ENCODE data around the gene NEU1.
"Not testable (repeated sequence)": the region's sequence is repeated elsewhere in the genome, so short reads cannot be mapped to it uniquely, and the experiment has no call there.

NEU1 gene

DNA sequence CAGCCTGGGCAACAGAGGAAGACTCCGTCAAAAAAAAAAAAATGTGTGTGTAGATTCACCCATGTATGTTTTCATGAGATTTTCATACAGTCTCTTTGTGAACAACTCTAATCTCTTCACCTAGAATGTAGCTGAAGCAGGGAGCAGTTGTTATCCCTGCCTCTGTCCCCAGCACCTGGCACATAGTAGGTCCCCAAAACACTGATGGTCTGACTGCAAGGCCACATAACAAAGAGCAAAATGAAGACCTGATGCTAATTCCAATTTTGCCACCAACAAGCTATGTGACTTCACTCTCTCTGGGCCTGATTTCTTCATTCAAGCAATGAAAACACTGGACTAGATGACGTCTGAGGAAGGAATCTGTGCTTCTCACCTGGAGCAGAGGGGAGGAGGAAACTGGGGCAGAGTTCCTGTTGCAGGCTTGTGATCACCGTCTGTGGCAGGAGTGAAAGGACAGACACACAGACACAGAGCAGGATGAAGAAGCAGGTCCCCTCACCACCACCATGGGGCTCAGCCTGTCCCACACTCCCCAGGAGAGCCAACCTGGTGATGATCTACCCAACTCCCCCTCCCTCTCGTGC lies 11.6 kb upstream of the NEU1 start:
- no peak for DNase-seq (ENCODE audit: low read depth in 2 of 2)

DNA sequence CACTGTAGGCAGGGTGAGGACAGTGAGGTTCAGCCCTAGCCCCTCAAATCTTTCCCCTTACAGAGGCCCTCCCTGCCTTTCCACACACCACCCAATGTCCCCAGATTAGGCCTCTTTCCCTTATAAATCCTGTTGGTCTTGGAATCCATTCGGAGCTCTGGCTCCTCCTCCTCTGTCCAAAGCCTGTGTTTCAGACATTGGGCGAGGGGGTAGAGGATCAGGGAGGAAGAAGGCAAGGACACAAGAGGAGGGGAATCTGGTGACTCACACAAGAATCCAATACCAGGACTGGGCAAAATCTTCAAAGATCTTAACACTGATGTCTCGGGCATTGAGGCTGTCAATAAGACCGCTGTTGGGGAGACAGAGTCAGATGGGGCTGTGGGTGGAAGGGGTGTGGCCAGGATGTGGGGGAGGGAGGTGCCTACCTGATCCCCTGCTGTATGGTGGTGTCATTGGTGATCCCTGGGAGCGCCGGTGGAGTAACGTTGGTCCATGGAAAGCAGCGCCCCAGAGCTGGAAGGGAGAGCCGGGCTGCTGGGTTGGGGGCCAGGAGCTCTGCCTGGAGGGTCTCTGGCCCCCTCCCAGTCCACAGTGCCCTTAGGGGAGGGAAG lies 8.5 kb upstream of the NEU1 start:
- DNase-seq (ENCODE audit: low read depth in 2 of 2) = no peak

DNA sequence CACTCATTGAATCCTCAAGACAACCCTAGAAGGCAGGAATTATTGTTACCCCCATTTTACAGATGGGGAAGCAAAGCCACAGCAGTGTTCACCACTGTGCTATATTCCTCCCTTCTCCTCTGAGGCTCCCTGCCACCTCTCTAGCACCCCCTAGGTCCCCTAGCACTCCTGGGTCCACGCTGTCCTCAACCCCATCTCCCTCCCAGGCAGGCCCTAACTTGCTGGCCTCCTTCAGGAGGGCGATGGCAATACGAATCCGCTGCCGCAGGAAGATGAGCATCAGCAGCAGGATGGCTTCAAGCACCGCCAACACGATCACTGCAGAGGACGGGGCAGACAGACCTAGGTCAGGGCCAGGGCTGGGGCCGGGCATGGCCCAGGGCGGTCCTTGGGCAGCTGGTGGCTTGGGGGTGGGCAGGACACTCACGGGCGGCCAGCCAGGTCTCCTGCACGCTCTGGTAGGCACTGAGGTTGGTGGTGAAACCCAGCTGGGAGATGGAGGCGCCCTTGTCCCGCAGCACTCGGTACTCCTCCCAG lies 7.8 kb upstream of the NEU1 start:
- no peak for DNase-seq (ENCODE audit: low read depth in 2 of 2)

GRCh38 chr6:31869343-31869742 lies 6.7 kb upstream of the NEU1 start:
- DNase-seq (ENCODE audit: low read depth in 2 of 2) = no peak

GRCh38 chr6:31868658-31868971 lies 6.0 kb upstream of the NEU1 start:
- not testable (repeated sequence) for DNase-seq (ENCODE audit: low read depth in 2 of 2)

DNA sequence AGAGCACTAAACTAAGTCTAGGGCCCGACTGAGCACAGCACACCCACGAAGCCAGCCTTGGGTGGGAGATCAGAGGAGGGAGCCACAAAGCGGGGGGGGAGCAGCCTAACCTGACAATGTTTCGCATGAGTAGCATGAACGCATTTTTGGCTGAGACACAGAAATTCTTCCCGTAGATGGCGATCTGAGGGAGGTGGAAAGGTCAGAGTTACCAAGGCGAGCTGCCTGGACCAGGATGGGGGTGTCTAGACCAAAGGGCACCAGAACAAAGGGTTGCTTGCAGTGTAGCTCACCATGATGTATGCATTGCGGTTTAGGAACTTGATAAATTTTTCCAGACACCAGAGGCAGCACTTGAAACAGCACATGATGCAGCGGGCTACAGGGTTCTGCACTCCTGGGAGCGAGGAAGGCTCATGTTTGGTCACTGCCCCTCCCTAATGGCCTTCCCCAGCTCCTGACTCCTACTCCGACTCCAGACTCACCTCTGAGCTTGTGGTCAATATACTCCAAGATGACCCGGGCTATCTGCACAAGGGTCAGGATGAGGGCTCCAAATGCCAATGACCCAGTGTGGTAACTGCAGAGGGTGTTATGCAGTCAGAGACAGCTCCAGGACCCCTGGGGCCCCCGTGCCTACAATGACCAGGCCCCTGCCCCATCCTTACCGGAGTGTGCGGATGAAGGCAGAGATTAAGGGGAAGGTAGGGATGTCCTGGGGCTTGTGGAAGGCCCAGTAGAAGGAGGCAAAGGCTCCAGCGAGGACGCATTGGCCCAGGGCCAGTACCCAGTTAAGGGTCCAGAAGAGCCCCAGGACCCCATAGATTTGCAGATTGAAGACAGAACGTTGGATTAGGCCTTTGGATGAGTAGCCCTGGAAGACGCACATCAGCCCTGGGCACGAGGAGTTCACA lies 2.8 kb upstream of the NEU1 start:
- no peak for DNase-seq (ENCODE audit: low read depth in 2 of 2)

- no peak for DNase-seq (ENCODE audit: low read depth in 2 of 2)
Measured at GRCh38 chr6:31864818-31865204, 2.2 kb upstream of the NEU1 start.

GRCh38 chr6:31864123-31864562 lies 1.5 kb upstream of the NEU1 start:
- not testable (repeated sequence) for DNase-seq (ENCODE audit: low read depth in 2 of 2)

DNA sequence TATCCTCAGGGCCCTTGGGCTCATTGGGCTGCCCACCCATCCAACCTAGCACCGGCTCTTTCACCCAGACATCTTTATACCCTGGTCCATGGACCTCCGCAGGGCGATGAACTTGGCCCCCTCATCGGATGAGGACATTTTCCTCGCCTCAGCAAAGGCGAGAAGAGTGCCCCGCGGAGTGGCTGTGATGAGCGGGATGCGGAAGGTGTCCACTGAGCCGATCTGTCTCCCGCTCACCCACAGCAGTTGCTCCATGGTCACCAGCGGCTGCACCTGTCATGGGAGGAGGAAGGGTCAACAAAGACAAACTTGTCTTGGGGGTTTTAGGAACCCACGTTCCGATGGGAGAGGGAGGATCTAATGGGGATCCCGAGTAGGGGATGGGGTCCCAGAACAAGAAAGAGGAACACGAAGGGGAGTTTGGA lies 690 bp downstream of the NEU1 start:
- no peak for DNase-seq (ENCODE audit: low read depth in 2 of 2)

DNA sequence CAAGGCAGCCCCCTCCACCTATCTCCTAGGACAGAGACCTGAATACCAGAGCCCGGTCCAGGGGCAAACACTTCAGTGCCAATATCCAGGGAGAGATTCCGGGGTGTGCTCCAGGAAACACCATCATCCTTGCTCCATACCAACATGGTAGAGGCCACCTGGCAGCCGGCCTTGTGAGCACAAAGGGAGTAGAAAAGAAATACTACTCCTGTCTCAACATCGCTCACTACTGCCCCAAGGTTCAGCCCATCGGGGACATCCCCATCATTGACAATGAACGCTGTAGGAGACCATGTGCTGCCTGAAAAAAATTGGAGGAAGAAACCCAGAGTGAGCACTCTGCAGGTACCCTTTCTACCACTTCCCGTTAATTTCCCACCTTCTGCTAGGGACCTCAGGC lies 1.5 kb downstream of the NEU1 start:
- no peak for DNase-seq (ENCODE audit: low read depth in 2 of 2)

- no peak for DNase-seq (ENCODE audit: low read depth in 2 of 2)
Measured at GRCh38 chr6:31860349-31860748, 2.3 kb downstream of the NEU1 start.

DNA sequence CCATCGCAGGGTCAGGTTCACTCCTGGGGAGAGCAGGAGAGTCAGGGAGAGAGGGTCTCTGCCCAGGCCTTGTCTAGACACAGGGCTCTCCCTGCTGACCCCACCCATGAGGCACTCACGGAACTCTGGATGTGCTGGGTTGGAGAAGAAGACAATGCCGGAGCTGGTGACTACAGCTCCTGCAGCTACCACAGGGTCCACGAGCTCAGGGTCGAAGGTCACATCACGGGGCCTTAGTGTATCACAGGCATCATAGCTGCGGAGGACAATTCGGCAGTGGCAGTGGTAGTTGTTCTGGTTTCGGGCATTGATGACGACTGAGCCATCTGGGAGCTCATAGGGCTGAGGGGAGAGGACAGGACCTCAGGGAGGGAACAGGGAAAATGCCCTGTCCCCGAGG lies 2.7 kb downstream of the NEU1 start:
- no peak for DNase-seq (ENCODE audit: low read depth in 2 of 2)

DNA sequence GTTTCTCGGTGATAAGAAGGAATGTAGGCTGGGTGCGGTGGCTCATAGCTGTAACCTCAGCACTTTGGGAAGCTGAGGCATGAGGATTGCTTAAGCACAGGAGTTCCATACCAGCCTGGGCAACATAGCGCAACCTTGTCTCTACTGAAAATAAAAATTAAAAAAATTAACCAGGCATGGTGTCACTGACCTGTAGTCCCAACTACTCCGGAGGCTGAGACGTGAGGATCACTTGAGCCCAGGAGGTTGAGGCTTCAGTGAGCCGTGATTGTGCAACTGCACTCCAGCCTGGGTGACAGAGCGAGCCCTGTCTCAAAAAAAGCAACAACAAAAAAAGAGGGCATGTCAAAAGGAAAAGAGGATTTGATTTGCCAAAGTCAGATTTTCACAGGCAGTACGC lies 3.9 kb downstream of the NEU1 start:
- no peak for DNase-seq (ENCODE audit: low read depth in 2 of 2)

DNA sequence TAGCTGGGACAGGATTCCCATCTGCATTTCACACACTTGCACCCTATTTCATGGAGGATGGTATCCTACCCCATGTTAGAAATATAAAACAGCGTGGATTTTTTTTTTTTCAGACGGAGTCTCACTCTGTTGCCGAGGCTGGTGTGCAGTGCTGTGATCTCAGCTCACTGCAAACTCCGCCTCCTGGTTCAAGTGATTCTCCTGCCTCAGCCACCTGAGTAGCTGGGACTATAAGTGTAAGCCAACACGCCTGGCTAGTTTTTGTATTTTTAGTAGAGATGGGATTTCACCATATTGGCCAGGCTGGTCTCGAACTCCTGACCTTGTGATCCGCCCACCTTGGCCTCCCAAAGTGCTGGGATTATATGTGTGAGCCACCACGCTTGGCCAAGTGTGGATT lies 4.8 kb downstream of the NEU1 start:
- not testable (repeated sequence) for DNase-seq (ENCODE audit: low read depth in 2 of 2)

GRCh38 chr6:31851980-31852718 lies 10.5 kb downstream of the NEU1 start:
- not testable (repeated sequence) for DNase-seq (ENCODE audit: low read depth in 2 of 2)

DNA sequence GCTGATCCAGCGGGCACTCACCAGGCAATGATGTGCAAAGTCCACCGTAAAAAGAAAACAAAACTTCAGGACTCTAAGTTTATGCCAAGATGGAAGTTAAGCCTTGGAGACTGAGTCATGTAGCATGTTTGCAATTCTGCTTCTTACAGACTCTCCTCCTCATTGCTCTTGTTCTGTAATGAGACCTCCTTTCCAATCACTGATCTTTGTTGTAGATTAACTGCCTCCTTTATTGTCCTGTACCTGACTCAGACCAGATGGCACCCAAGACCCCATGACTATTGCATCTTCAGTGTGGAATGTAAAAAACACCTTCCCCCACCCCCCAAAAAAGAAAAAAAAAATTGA lies 11.2 kb downstream of the NEU1 start:
- no peak for DNase-seq (ENCODE audit: low read depth in 2 of 2)

- no peak for DNase-seq (ENCODE audit: low read depth in 2 of 2)
Measured at GRCh38 chr6:31850765-31851484, 11.7 kb downstream of the NEU1 start.

DNA sequence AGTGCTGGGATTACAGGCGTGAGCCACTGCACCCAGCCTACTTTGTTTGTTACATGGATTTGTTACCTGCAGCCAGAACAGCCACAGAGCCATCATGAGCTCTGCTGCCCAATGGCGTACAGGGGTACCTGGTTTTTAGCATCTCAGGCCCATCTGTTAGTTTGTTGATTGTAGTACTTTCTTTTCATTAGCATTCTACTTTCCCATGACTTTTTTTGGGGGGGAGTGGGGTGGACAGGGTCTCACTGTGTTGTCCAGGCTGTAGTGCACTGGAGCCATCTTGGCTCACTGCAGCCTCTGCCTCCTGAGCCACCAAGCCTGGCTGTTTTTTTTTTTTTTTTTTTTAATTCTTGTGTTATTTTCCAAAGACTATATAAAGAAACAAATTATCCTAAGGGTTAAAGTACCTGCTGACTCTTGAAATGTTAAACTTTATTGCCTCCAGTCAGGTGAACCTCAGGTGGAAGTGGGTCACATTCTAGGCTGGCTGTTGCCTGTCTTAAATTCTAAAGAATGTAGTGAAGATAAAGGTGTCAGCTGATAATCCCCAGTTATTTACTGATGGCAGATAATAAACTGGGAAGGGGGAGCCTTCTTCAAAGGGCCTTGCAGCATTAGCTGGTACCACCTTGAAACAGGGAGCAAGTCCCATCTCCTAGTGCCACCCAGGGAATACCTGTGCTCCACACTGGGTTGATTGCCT lies 15.2 kb downstream of the NEU1 start:
- DNase-seq (ENCODE audit: low read depth in 2 of 2) = no peak

- no peak for DNase-seq (ENCODE audit: low read depth in 2 of 2)
Measured at GRCh38 chr6:31844507-31844906, 18.1 kb downstream of the NEU1 start.

DNA sequence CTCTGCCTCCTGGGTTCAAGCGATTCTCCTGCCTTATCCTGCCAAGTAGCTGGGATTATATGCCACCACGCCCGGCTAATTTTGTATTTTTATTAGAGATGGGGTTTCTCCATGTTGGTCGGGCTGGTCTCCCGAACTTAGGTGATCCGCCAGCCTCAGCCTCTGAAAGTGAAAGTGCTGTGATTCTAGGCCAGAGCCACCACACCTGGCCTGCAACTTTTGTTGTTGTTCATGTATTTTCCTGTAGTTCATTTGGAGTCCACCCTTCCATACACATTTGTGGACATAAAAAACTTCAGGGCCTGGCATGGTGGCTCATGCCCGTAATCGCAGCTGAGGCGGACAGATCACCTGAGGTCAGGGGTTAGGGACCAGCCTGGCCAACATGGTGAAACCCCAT lies 20.6 kb downstream of the NEU1 start:
- DNase-seq (ENCODE audit: low read depth in 2 of 2) = no peak

GRCh38 chr6:31839779-31840126 lies 22.9 kb downstream of the NEU1 start:
- not testable (repeated sequence) for DNase-seq (ENCODE audit: low read depth in 2 of 2)

All from stimulated activated CD8-positive, alpha-beta memory T cell treated with anti-CD3 and anti-CD28 coated beads, Interleukin-15, amount 100 ng/mL, for 4 hours (primary cell).